HG03097 (cell line): ENCODE results near the gene TRMT44.
"Not testable (repeated sequence)": the region's sequence is repeated elsewhere in the genome, so short reads cannot be mapped to it uniquely, and the experiment has no call there.

Source experiments
- ATAC-seq: cut with Tn5 transposase; IDR thresholded peaks from one replicate; pipeline ENCODE4 v1.9.1; 2021; ENCODE audit not compliant: unreplicated experiment, low FRiP score

TRMT44 gene

DNA sequence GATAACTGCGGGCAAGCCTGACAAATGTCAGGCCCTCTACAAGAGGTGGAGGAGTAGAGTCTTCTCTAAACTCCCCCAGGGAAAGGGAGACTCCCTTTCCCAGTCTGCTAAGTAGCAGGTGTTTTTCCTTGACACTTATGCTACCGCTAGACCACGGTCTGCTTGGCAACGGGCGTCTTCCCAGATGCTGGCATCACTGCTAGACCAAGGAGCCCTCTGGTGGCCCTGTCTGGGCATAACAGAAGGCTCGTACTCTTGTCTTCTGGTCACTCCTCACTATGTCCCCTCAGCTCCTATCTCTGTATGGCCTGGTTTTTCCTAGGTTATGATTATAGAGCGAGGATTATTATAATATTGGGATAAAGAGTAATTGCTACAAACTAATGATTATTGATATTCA, 33.7 kb upstream of the TRMT44 start:
- not testable (repeated sequence) for ATAC-seq

- ATAC-seq = no peak
Observed at GRCh38 chr4:8407316-8407715, 33.3 kb upstream of the TRMT44 start.

GRCh38 chr4:8407756-8408155, 32.8 kb upstream of the TRMT44 start:
- no peak for ATAC-seq

GRCh38 chr4:8409264-8410065, 31.1 kb upstream of the TRMT44 start:
- no peak for ATAC-seq

DNA sequence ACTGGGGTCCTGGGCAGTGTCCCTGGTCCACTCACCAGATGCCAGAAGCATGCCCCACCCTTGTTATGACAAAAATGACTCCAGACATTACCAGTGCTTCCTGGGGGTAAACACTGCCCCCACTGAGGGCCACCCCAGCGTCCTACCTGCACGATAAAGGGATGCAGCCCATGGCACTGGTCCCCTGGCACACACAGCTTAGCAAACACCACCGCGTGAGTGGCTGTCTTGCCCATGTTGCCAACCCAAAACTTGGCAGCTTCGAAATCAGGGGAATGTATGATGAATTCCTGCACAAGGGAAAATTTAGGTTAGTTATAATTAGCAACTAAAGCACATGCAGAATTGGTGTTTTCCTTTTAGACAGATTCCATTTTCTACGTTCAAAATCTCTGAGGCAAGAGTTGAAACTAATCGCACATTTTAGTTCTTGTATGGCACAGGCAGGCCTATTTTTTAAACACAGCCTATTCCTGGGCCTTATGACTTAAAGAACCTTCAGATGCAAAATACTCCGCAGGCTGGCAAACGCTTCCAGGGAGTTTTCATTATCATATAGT, 30.4 kb upstream of the TRMT44 start:
- no peak for ATAC-seq

- ATAC-seq = no peak
Observed at GRCh38 chr4:8410641-8411271, 29.8 kb upstream of the TRMT44 start.

DNA sequence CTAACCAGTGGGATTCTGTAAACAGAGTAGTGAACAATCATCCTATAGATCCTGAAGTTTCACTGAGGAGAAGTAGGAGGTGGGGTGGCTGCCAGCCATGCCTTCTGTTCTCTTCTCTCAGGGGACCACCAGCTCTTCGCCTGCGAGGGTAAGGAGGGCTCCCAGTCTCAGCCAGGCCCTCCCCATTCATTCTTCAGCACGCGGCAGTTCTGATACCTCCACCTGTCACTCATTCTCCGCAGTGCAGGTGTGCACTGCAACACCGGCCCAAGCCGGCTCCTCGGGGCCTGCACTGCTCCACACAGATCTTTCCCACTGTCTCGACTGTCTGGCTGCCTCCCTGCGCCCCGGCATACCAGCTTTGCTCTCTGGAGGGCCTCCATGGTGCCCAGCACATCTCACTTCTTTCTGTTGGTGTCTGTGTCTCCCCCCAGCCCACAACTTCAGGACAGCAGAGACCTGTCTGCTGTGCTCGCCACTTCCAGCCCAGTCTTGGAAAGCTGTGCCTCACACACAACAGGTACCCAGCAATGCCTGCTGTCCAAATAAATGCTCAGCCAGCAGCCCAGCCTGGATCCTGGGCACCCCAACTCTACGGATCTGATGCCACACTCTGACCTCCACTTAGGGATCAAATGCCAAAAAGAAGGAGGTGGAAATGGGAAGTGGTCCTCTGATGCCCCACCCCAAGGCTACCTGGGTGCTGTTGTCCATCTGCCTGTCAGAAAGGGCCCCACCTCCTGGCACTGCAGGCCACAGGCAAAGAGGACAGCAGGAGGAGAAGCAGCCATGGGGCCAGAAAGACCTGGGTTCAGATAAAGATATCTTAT, 29.0 kb upstream of the TRMT44 start:
- no peak for ATAC-seq

DNA sequence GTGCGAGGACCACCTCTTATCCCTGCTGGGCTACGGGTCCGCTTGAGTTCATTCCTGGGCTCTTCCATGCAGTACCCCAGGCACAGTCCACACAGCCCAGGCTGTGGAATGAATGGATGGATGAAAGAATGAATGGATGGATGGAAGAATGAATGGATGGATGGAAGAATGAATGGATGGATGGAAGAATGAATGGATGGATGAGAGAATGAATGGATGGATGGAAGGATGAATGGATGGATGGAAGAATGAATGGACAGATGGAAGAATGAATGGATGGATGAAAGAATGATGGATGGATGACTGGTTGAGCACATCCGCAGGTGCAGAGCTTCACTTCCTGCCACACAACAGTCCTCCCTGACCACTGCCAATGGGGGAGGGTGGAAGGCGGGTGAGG, 28.3 kb upstream of the TRMT44 start:
- no peak for ATAC-seq

- ATAC-seq = no peak
Observed at GRCh38 chr4:8414377-8414776, 26.2 kb upstream of the TRMT44 start.

DNA sequence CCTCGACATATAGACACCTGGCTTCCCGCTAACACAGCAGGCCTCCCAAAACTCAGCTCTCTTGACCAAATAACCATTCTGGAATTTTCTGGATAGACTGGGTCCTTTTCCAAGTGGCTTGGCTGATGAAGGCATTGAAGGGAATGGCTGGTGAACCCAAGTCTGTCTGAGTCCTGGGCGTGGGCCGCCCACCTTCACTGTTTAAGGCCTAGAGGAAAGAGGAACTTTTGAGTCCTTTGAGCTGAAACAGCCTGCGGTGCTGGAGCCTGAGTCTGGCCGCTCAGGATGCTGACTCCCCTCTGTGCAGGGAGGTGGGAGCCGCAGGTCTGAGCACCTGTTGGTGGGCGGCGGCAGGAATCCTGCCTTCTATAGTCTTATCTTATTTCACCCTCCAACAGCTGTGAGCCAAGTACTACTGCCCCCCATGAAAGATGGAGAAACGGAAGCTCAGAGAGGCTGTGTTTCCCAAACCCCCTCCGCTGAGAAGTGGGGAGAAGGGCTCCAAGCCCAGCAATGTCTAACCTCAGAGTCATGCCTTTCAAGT, 23.4 kb upstream of the TRMT44 start:
- ATAC-seq = no peak

- ATAC-seq = peak; percentile 44
Observed at GRCh38 chr4:8419222-8420041, 21.1 kb upstream of the TRMT44 start.

GRCh38 chr4:8420151-8420550, 20.4 kb upstream of the TRMT44 start:
- ATAC-seq = not testable (repeated sequence)

DNA sequence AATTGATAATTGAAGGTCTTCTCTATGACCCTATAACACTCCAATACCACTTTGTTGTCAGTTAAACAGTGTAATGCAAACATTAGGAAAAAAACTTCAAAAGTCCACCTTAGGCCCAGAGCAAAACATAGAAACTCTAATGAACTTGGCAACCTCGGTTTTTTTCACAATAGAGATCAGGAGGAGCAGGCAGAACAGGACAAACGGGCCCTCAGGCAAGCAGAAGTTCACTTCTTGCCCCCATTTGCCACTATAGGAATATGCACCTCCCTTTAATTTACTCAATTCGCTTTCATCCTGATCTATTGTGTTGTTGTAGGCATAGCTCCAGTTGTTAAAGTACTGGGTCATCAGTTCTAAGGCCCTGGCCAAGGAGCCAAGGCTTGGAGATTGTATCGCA, 18.2 kb upstream of the TRMT44 start:
- ATAC-seq = no peak

GRCh38 chr4:8422786-8423185, 17.8 kb upstream of the TRMT44 start:
- ATAC-seq = no peak

DNA sequence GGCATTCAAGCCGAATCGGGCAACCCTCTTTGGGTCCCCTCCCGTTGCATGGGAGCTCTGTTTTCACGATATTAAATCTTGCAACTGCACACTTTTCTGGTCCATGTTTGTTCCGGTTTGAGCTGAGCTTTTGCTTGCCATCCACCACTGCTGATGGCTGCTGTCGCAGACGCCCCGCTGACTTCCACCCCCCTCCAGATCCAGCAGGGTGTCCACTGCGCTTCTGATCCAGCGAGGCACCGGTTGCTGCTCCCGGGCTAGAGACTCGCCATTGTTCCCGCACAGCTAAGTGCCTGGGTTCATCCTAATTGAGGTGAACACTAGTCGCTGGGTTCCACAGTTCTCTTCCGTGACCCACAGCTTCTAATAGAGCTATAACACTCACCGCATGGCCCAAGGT, 13.3 kb upstream of the TRMT44 start:
- ATAC-seq = no peak

DNA sequence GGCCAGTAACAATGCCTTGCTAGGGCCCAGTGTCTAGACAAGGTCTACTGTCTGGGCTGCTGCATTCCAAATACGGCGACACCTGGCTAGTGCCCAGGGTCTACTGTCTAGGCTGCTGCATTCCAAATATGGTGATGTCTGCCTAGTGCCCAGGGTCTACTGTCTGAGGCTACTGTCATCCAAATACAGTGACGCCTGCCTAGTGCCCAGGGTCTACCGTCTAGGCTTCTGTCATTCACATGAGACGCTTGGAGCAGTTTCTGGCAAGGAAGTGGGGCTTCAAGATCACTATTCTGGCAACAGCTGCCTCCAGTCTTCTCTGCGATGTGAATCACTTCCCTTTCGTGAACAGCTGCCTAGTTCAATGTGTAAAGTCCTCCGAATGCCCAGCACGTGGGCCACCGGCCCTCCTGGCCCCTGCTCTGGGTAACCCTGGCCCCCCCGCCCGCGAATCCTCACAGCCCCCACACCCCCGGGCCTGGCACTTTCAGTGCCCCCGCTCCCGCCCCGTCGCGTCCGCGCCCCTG, 12.8 kb upstream of the TRMT44 start:
- peak; percentile 41 for ATAC-seq

DNA sequence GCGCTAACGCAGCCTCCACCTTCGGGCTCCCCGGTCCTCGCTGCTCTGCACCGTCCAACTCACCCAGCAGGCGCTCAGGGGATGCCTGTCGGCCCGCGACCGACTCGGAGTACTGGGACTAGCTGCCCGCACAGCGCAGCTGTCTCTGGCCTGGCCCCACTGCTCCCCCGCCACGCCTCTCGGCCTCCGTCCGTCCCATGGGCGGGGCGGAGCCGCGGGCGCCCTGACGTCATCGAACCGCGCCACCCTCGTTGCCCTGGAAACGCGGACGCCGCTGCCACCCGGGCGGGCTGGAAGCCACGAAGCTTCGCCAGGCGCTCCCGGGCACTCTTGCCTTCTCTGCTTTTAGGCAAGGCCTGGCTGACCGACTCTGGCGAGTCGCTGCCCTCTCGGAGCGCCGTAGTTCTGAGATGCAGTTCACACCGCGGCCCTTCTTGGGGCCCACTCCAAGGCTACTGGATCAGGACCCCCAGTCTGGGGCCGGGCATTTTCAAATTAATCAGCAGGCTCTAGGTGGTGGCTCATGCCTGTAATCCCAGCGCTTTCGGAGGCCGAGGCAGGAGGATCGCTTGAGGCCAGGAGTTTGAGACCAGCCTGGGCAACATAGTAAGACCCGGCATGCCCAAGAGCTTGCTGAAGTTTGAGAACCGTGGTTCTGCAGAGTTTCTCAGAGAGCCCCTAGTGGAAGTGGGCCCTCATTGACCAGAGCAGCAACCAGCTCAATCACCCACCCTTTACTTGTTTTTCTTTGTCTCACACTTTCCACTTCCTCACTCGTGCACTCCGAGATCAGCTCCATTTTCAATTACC, 12.1 kb upstream of the TRMT44 start:
- ATAC-seq = peak; percentile 94

DNA sequence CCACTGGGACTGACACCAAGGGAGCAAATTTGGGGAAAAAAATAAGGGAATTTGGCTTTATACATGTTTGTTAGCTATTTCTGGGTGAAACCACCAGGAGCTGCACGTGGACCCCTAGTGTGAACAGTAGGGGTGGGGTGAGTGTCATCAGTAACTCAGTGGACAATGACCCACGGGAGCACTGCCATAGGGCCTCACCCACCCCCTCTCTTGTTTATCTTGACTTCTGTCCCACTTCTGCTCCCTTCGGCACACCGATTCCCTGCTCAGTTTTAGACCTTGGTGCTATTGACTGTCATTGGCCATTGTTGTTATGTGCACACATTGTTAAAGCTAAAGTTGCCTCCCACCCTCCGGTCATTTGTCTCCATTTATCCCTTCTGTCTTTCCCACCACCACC, 9.0 kb upstream of the TRMT44 start:
- ATAC-seq = no peak

- ATAC-seq = no peak
Observed at GRCh38 chr4:8433136-8433535, 7.4 kb upstream of the TRMT44 start.
